ENCODE measurements around the gene POLDIP2.

POLDIP2 gene

DNA sequence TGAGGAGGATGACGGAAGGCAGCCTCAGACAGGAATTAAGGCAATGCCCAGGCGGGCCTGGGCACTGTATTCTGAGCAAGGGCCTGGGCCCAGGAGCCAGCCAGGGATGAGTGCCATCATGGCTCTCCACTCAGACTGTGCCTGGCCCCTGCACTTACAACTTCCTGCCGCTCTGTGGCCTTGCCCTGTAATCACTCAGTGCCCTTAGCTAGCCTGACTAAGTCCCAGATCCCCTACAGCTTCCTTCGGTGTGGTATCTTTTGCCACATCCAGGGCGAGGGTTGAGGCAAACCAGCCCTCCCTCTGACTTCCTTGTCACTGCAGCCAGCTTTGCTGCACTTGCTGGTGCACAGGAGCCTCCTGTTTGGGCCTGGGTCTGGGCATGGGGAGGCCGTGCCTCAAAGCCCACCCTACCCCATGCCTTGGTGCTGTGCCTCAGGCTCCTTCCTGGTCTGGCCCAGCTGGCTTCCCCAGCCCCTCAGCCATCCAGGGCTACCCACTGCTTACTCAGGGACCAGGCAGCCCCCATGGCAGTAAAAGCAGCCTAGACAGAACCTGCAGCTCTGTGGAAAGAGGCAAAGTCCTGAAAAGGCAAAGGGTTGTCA is 39.4 kb upstream of the POLDIP2 start:
- Histone ChIP-seq H2AFZ (ENCODE audit: low read depth, low read length) (no peak overlapping the region), H3K27me3 (ENCODE audit: insufficient read depth, low read length, poor library complexity) (no peaks in the 10 kb centered on the region), H4K20me1 (ENCODE audit: insufficient read depth, low read length) (no peaks in the 10 kb centered on the region), H3K79me2 (ENCODE audit: insufficient read depth, low read length) (no peaks in the 10 kb centered on the region), H3K9me3 (ENCODE audit: insufficient read depth, low read length, severe bottlenecking) (no peaks in the 10 kb centered on the region), H3K9ac (ENCODE audit: low read depth, low read length) (no peak overlapping the region), H3K4me3 (ENCODE audit: low read depth in 1 of 2, low read length in 2 of 2) (no peak overlapping the region), H3K4me1 (ENCODE audit: insufficient read depth, low read length) (no peaks in the 10 kb centered on the region), H3K36me3 (ENCODE audit: insufficient read depth, low read length) (no peaks in the 10 kb centered on the region), H3K27ac (ENCODE audit: low read length) (no peak overlapping the region), H3K4me2 (ENCODE audit: insufficient read depth, low read length) (no peak overlapping the region)
- DNase-seq (no peak), ATAC-seq (ENCODE audit: insufficient read depth, low read depth) (no peak)
- no peak for TF ChIP-seq CTCF (IDR thresholded peaks at IDR 0.05; ENCODE audit: borderline replicate concordance, extremely low read depth, low read length, poor library complexity, severe bottlenecking)
- no peak for TF ChIP-seq EZH2 (IDR thresholded peaks at IDR 0.05; ENCODE audit: borderline replicate concordance, low read depth, low read length, severe bottlenecking)

DNA sequence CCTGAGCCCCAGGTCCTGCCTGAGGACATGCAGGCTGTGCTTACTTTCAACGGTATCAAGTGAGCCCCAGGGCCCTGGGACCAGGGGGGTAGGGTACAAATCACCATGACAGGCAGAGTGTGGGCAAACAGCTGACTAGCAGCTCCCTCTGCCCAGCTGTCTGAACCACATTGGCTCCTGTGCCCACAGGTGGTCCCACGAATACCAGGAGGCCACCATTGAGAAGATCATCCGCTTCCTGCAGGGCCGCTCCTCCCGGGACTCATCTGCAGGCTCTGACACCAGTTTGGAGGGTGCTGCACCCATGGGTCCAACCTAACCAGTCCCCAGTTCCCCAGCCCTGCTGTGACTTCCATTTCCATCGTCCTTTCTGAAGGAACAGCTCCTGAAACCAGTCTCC is 38.6 kb upstream of the POLDIP2 start:
- Histone ChIP-seq H3K4me1 (ENCODE audit: insufficient read depth, low read length) (no peaks in the 10 kb centered on the region), H3K79me2 (ENCODE audit: insufficient read depth, low read length) (no peaks in the 10 kb centered on the region), H4K20me1 (ENCODE audit: insufficient read depth, low read length) (no peaks in the 10 kb centered on the region), H3K4me2 (ENCODE audit: insufficient read depth, low read length) (no peak overlapping the region), H3K27ac (ENCODE audit: low read length) (no peak overlapping the region), H3K9me3 (ENCODE audit: insufficient read depth, low read length, severe bottlenecking) (no peaks in the 10 kb centered on the region), H3K4me3 (ENCODE audit: low read depth in 1 of 2, low read length in 2 of 2) (no peak overlapping the region), H3K27me3 (ENCODE audit: insufficient read depth, low read length, poor library complexity) (no peaks in the 10 kb centered on the region), H3K9ac (ENCODE audit: low read depth, low read length) (no peak overlapping the region), H3K36me3 (ENCODE audit: insufficient read depth, low read length) (no peaks in the 10 kb centered on the region), H2AFZ (ENCODE audit: low read depth, low read length) (no peak overlapping the region)
- no peak for DNase-seq
- no peak for ATAC-seq (ENCODE audit: insufficient read depth, low read depth)
- TF ChIP-seq EZH2 (IDR thresholded peaks at IDR 0.05; ENCODE audit: borderline replicate concordance, low read depth, low read length, severe bottlenecking) (no peak), CTCF (IDR thresholded peaks at IDR 0.05; ENCODE audit: borderline replicate concordance, extremely low read depth, low read length, poor library complexity, severe bottlenecking) (no peak)

DNA sequence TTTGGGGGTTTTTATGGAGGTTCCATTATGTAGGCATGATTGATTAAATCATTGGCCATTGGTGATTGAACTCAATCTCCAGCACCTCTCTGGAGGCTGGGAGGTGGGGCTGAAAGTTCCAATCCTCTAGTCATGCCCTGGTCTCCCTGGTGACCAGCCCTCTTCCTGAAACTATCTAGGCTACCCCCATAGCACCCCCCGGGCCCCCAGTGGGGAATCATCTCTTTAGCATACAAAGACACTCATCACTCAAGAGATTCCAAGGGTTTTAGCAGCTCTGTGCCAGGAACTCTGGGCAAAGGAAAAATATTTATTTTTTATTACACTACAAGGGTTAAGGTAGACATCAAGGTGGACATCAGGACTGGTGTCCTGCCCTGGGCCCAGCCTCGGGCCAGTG is 38.1 kb upstream of the POLDIP2 start:
- Histone ChIP-seq H4K20me1 (ENCODE audit: insufficient read depth, low read length) (no peaks in the 10 kb centered on the region), H3K4me1 (ENCODE audit: insufficient read depth, low read length) (no peaks in the 10 kb centered on the region), H3K27ac (ENCODE audit: low read length) (no peak overlapping the region), H3K27me3 (ENCODE audit: insufficient read depth, low read length, poor library complexity) (no peaks in the 10 kb centered on the region), H3K36me3 (ENCODE audit: insufficient read depth, low read length) (no peaks in the 10 kb centered on the region), H3K79me2 (ENCODE audit: insufficient read depth, low read length) (no peaks in the 10 kb centered on the region), H3K9me3 (ENCODE audit: insufficient read depth, low read length, severe bottlenecking) (no peaks in the 10 kb centered on the region), H2AFZ (ENCODE audit: low read depth, low read length) (no peak overlapping the region), H3K4me2 (ENCODE audit: insufficient read depth, low read length) (no peak overlapping the region), H3K4me3 (ENCODE audit: low read depth in 1 of 2, low read length in 2 of 2) (no peak overlapping the region), H3K9ac (ENCODE audit: low read depth, low read length) (no peak overlapping the region)
- ATAC-seq (ENCODE audit: insufficient read depth, low read depth) (no peak), DNase-seq (no peak)
- TF ChIP-seq CTCF (IDR thresholded peaks at IDR 0.05; ENCODE audit: borderline replicate concordance, extremely low read depth, low read length, poor library complexity, severe bottlenecking) (no peak), EZH2 (IDR thresholded peaks at IDR 0.05; ENCODE audit: borderline replicate concordance, low read depth, low read length, severe bottlenecking) (no peak)
